HFFc6 (cell line): ENCODE measurements around the gene GJA8. TPM values are rescaled to one million over a fixed set of nuclear protein-coding genes. Genes with fewer than 3 reads are reported as not detected.

Experiments used
- DNase-seq: peaks from one replicate; pipeline ENCODE4 v3.0.0-alpha.2; 2018
- H3K27ac Mint-ChIP-seq: 2 replicates; pipeline ENCODE4 v1.8.0; 2020; ENCODE audit warnings: mild to moderate bottlenecking, mixed read lengths
- H3K27me3 Mint-ChIP-seq: 2 replicates; pipeline ENCODE4 v1.8.0; 2021; ENCODE audit warnings: mild to moderate bottlenecking, moderate library complexity, mixed read lengths; ENCODE audit not compliant: insufficient read depth
- H3K36me3 Mint-ChIP-seq: 2 replicates; pipeline ENCODE4 v1.8.0; 2021; ENCODE audit warnings: low read depth, mixed read lengths
- H3K4me1 Mint-ChIP-seq: 2 replicates; pipeline ENCODE4 v1.8.0; 2020; ENCODE audit warnings: low read depth, mixed read lengths
- H3K4me3 Mint-ChIP-seq: 2 replicates; pipeline ENCODE4 v1.8.0; 2020; ENCODE audit warnings: mild to moderate bottlenecking, moderate library complexity, mixed read lengths
- H3K9me3 Mint-ChIP-seq: 2 replicates; pipeline ENCODE4 v1.8.0; 2020; ENCODE audit warnings: mild to moderate bottlenecking, mixed read lengths
- CTCF ChIP-seq: fragments of 200-600 bp; sonication (generic); IDR thresholded peaks from 2 replicates; pipeline ENCODE4 v1.5.0; 2021; ENCODE audit warnings: antibody characterized with exemption, mild to moderate bottlenecking
- total RNA-seq, 6 experiments: library from RNA; stranded (reverse); fragmentation: NEBNext Ultra II Directional; extraction: Animal tissue kit (Norgen Biotek cat#: 25700); gene quantifications; 2 replicates in 1 of 6; 3 replicates in 5 of 6; pipeline ENCODE4 v1.2.3, GENCODE V29; 2021

Gene GJA8
- total RNA-seq, 6 experiments from 2014 or later = not detected

- Mint-ChIP-seq H3K4me3 (no peak overlapping the region), H3K9me3 (no peaks in the 10 kb centered on the region), H3K27me3 (peaks cover 19% of the 10 kb centered on the region), H3K4me1 (peaks cover 3% of the 10 kb centered on the region; the same call in 1 of the 2 replicates), H3K36me3 (no peaks in the 10 kb centered on the region), H3K27ac (no peak overlapping the region)
- no peak for DNase-seq
- no peak for TF ChIP-seq CTCF
Observed at GRCh38 chr1:147895123-147895522, 7.5 kb upstream of the GJA8 start.

- Mint-ChIP-seq H3K4me3 (no peak overlapping the region), H3K27me3 (peaks cover 20% of the 10 kb centered on the region), H3K36me3 (no peaks in the 10 kb centered on the region), H3K9me3 (no peaks in the 10 kb centered on the region), H3K27ac (no peak overlapping the region), H3K4me1 (no peaks in the 10 kb centered on the region)
- DNase-seq = no peak
- TF ChIP-seq CTCF = no peak
Observed at GRCh38 chr1:147897029-147897752, 5.4 kb upstream of the GJA8 start.

GRCh38 chr1:147897789-147898188 is 4.8 kb upstream of the GJA8 start:
- TF ChIP-seq CTCF = no peak
- Mint-ChIP-seq H3K27ac (no peak overlapping the region), H3K36me3 (no peaks in the 10 kb centered on the region), H3K27me3 (peaks cover 21% of the 10 kb centered on the region), H3K4me3 (no peak overlapping the region), H3K4me1 (no peaks in the 10 kb centered on the region), H3K9me3 (no peaks in the 10 kb centered on the region)
- no peak for DNase-seq

GRCh38 chr1:147904726-147905125 is 2.1 kb downstream of the GJA8 start:
- DNase-seq = no peak
- TF ChIP-seq CTCF = no peak
- Mint-ChIP-seq H3K4me1 (no peaks in the 10 kb centered on the region), H3K9me3 (no peaks in the 10 kb centered on the region), H3K36me3 (no peaks in the 10 kb centered on the region), H3K27ac (no peak overlapping the region), H3K4me3 (no peak overlapping the region), H3K27me3 (peaks cover 23% of the 10 kb centered on the region)

- Mint-ChIP-seq H3K27me3 (peaks cover 31% of the 10 kb centered on the region), H3K4me3 (no peak overlapping the region), H3K9me3 (no peaks in the 10 kb centered on the region), H3K4me1 (no peaks in the 10 kb centered on the region), H3K36me3 (no peaks in the 10 kb centered on the region), H3K27ac (no peak overlapping the region)
- DNase-seq = no peak
- no peak for TF ChIP-seq CTCF
Observed at GRCh38 chr1:147907786-147908509, 5.4 kb downstream of the GJA8 start.
